ENCODE results near the gene COG8. TPM values are rescaled to one million over a fixed set of nuclear protein-coding genes. Genes with fewer than 3 reads are reported as not detected.
"Not testable (repeated sequence)": the region's sequence is repeated elsewhere in the genome, so short reads cannot be mapped to it uniquely, and the experiment has no call there.

The COG8 gene
- total RNA-seq, 1 donor from 2014 or later, result 22.0 TPM

DNA sequence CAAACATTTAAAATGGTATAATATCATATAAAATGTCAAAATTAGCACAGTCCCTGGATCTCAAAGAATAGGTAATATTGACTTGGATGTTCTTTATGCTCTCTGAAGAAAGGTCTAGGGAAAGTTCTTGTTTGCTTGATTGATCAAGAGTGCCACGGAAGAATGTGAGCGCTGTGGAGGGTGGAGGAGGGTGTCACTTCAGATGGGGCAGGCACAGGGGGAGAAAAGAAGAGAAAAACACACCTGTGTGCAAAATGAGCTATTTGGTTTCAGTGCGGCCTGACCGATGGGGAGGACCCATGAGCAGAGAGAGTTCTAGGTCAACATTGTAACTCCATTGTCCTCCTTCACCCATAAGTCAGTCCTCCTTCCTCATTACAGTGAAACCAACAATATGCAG lies 37.1 kb downstream of the COG8 start:
- intact Hi-C loops (cut with DNase I), result no loop called here
- DNase-seq (no peak), ATAC-seq (ENCODE audit: poor library complexity) (no peak)

DNA sequence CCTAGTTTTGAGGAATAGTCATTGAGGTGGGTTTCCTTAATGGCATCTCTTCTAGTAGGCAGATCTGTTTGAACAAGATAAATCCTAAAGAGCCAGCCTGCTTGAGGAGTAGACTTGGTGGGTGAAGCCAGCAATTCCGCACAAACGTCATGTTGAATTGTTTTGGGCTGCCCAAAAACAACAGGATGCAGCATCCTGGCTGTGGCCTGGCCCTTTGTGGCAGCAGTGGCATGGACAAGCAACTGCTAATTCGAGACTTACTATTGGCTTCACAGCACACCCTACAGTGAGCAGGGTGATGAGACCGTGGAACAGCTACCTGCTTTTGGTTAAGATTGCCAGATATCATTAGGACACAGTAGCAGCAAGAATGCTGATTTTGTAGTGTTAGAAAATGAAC lies 37.5 kb downstream of the COG8 start:
- DNase-seq (no peak), ATAC-seq (ENCODE audit: poor library complexity) (no peak)
- intact Hi-C loops (cut with DNase I), result no loop called here

DNA sequence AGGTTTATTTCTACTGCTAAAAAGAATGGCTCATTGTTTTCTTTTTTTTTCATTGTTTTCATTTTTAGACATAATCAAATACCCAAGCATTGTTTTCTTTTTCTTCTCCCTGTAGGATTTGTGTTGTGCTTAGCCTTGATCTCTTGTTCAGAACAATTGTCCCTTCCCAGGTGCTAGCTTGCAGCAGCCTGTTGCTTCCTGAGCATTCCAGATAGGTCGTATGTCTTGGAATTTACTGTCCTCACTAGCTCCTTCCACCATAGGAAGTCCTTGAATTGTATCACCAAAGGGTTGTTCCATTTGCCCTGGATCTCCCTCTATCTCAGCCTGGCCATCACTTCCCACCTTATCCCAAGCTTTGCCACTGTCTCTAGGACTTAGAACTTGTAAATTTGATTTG lies 38.2 kb downstream of the COG8 start:
- DNase-seq (no peak), ATAC-seq (ENCODE audit: poor library complexity) (no peak)
- intact Hi-C loops (cut with DNase I), result no loop called here

DNA sequence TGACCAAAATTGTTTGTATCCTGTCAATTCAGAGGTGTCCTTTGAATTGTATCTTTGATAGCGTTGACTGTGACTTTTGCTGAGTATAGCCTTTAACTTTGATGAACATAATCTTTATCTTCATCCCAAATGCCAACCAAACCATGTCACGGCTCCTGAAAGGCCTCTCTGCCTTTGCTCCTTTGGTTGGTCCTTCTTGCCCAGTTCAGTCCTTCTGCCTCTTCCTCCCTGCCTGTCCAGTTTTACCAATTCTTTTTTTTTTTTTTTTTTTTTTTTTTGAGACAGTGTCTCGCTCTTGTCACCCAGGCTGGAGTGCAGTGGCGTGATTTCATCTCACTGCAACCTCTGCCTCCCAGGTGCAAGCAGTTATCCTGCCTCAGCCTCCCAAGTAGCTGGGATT lies 41.1 kb downstream of the COG8 start:
- DNase-seq, result no peak
- intact Hi-C loops (cut with DNase I), result no loop called here
- ATAC-seq (ENCODE audit: poor library complexity), result no peak

DNA sequence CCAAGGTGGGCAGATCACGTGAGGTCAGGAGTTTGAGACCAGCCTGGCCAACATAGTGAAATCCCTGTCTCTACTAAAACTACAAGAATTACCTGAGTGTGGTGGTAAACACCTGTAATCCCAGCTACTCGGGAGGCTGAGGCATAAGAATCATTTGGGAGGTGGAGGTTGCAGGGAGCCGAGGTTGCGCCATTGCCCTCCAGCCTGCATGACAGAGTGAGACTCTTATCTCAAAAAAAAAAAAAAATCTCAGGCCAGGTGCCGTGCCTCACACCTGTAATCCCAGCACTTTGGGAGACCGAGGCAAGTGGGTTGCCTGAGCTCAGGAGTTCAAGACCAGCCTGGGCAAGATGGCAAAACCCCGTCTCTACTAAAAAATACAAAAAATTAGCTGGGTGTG lies 42.6 kb downstream of the COG8 start:
- DNase-seq; ATAC-seq (ENCODE audit: poor library complexity); intact Hi-C loops (cut with DNase I): not testable (repeated sequence)

DNA sequence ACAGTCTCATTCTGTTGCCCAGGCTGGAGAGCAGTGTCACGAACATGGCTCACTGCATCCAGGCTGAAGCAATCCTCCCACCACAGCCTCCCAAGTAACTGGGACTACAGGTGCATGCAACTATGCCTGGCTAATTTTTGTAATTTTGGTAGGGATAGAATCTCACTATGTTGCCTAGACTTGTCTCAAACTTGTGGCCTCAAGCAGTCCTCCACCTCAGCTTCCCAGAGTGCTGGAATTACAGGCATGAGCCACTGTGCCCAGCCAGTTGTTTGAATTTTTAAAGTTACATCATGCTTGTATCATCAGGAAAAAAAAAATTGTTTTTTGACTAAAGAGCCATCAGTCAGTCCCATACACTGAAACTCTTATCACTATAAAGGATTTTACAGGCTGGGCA lies 45.3 kb downstream of the COG8 start:
- DNase-seq (no peak), ATAC-seq (ENCODE audit: poor library complexity) (no peak)
- intact Hi-C loops (cut with DNase I), result no loop called here

DNA sequence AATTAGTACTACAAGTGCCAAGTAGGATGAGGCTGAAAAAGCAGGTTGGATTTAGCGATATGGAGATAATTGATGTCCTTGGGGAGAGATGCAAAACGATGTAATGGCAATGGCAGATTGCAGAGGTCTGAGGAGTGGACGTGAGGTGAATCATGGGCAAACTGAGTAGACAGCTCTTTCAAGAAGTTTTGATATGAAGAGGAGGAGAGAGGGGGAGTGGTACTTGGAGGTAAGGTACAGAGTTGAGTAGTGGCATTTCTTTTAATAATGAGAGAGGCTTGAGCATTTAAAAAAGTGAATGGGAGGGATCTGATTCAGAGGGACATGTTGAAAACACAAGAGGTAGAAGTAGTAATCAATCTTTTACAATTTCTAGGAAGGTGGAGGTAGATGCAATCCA lies 46.0 kb downstream of the COG8 start:
- intact Hi-C loops (cut with DNase I), result no loop called here
- ATAC-seq (ENCODE audit: poor library complexity) (no peak), DNase-seq (no peak)

DNA sequence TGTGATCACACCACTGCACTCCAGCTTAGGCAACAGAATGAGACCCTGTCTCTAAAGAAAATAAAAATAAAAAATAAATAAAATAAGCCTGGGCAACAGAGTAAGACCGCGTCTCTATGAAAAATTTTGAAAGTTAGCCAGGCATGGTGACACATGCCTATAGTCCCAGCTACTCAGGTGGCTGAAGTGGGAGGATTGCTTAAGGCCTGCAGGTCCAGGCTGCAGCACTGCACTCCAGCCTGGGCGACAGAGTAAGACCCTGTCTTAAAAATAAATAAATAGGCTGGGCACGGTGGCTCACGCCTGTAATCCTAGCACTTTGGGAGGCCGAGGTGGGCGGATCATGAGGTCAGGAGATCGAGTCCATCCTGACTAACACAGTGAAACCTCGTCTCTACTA lies 47.7 kb downstream of the COG8 start:
- intact Hi-C loops (cut with DNase I); ATAC-seq (ENCODE audit: poor library complexity); DNase-seq: not testable (repeated sequence)

DNA sequence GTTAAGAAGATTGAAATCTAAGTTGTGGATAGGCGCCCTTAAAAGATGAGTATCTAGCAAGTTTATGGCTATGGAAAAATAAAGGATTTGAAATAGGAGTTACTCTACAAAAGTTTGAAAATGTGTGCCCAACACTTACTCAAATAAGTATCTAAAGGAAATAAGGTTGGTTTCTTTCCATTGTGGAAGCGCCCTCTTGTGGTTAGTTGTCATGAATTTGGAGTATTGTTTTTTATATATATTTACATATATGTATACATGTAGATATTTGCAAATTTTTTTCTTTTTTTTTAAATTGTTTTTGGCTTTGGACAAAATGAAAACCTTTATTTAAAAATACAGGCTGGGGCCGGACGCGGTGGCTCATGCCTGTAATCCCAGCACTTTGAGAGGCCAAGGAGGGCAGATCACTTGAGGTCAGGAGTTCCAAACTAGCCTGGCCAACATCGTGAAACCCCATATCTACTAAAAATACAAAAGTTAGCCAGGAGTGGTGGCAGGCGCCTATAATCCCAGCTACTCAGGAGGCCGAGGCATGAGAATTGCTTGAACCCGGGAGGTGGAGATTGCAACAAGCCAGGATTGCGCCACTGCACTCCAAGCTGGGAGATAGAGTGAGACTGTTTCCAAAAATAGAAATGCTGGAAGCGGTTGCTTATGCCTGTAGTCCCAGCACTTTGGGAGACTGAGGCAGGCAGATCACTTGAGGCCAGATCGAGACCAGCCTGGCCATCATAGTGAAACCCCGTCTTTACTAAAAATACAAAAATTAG lies 52.2 kb downstream of the COG8 start:
- intact Hi-C loops (cut with DNase I), result no loop called here
- peak; percentile 82 for DNase-seq

DNA sequence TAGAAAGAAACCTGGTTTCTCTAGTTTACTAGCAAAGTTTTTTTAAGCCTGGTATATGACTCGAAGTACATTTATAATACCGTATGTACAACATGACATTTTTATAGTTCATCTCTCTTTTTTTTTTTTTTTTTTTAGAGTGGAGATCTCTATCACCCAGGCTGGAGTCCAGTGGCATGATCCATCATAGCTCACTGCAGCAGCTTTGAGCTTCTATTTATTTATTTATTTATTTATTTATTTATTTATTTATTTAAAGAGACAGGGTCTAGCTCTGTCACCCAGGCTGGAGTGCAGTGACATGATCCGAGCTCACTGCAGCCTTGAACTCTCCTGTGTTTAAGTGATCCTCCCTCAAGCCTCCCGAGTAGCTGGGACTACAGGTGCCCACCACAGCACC lies 54.1 kb downstream of the COG8 start:
- no peak for ATAC-seq (ENCODE audit: poor library complexity)
- no peak for DNase-seq
- intact Hi-C loops (cut with DNase I), result no loop called here

More for the DNA sequence above, 52.2 kb downstream of the COG8 start:
- peak; percentile 93 for ATAC-seq (ENCODE audit: poor library complexity)

DNA sequence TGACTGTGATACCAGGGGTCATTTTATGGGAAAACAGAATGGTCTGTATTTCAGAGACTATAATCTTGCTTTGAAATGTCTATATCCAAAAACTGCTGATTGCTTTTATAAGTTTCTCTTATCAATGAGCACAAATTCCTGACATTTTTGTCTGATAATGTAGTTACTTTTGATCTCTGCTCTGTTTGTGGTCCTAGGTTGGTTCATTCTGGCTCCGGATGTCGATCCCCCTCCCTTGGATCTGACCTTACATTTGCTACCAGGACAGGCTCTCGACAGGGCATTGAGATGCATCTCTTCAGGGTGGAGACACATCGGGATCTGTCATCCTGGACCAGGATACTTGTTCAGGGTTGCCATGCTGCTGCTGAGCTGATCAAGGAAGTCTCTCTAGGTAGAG lies 55.5 kb downstream of the COG8 start:
- intact Hi-C loops (cut with DNase I), result no loop called here
- ATAC-seq (ENCODE audit: poor library complexity) (no peak), DNase-seq (no peak)

DNA sequence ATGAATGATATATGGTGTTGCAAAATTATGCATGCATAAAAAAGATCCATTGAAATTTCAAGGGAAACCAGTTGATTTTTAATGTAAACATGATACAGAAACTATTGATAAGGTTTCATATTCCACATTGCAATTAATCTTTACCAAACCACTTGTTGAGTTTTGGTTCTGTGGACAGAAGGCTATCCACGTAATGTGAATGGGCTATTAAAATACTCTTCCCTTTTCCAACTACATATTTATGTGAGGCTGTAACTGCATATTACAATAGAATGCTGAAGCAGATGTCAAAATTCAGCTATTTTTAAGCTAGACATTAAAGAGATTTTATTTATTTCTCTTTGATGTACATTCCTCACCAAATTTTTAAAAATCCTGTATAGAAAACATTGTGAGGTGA lies 62.0 kb downstream of the COG8 start:
- DNase-seq (no peak), ATAC-seq (ENCODE audit: poor library complexity) (no peak)
- intact Hi-C loops (cut with DNase I), result no loop called here

Other genes starting within 250 kb of the COG8 start
- 0.19 TPM for gene HAS3, start 233.9 kb downstream of the COG8 start, total RNA-seq
- gene CHTF8, start 207.0 kb downstream of the COG8 start, total RNA-seq, result 52.5 TPM
- gene UTP4, start 206.9 kb downstream of the COG8 start, total RNA-seq, result 24.1 TPM
- 12.3 TPM for gene SNTB2, start 152.4 kb downstream of the COG8 start, total RNA-seq
- 28.6 TPM for gene VPS4A, start 28.2 kb downstream of the COG8 start, total RNA-seq
- 5.6 TPM for gene PDF, start 9.0 kb downstream of the COG8 start, total RNA-seq
- gene NIP7, start 208 bp upstream of the COG8 start, total RNA-seq, result 7.3 TPM
- not detected for gene TMED6, start 12.2 kb upstream of the COG8 start, total RNA-seq
- 19.4 TPM for gene TERF2, start 46.4 kb upstream of the COG8 start, total RNA-seq
- gene CYB5B, start 85.1 kb upstream of the COG8 start, total RNA-seq, result 55.4 TPM
- gene NFAT5, start 226.4 kb upstream of the COG8 start, total RNA-seq, result 13.9 TPM